Activated CD4-positive, alpha-beta T cell treated with anti-CD3 and anti-CD28 coated beads, Interleukin-2, Interleukin-4, amounts not matched to agents 100 ng/mL and 50 ng/mL, durations not matched to agents 16 hours and 8 hours (primary cell): Measurements from ENCODE around the gene ABTB2.

Experiments
- DNase-seq: peaks from one replicate; pipeline ENCODE4 v3.0.0-alpha.2; 2020; ENCODE audit warnings: low spot score

ABTB2 gene

DNA sequence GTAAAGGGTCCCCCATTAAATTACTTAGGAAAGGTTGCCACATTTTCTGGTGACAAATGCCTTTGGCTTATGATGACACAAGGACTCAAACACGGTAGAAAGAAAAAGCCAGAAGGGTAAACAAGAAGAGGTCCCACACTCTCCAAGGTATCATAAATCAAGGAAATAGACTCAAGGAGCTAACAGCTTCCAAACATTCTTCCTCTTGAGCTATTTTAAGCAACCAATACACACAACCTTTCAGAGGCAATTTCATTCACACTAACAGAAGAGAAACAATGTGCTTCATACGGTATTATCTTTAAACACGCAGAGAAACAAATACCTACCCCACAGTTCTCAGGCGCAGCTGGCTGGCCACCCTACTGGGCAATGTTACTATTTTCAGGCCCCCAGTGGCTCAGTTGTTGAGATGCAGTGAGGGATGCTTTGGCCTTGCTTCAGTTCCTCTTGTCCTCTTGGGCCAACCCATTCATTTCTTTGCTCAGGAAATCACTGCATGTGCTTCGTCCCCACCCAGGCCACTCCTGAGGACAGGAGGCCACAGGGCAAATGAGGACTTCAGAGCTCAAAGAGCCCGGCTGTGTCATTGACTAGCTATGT, 15.8 kb downstream of the ABTB2 start:
- no peak for DNase-seq

DNA sequence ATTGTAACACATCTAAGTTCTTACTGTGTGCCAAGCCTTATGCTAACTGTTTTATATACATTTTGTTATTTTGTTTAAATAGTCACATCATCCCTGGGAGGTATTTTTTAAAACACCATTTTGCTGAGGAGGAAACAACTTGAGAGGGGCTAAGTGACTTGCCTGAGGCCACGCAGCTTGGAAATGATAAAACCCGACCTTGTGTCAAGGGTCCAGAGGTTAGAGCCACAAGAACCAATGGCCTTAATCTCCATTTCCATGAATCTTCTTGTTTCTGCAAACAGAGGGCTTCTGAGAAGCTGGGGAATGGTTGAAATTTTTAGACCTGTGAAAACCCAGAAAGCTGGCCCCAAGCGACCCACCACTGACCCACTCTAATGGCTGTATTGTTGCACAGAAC, 16.7 kb downstream of the ABTB2 start:
- no peak for DNase-seq

GRCh38 chr11:34340653-34341052, 17.2 kb downstream of the ABTB2 start:
- DNase-seq: no peak

- DNase-seq: no peak
Observed at GRCh38 chr11:34339149-34340064, 18.4 kb downstream of the ABTB2 start.

- no peak for DNase-seq
Observed at GRCh38 chr11:34337016-34337415, 20.8 kb downstream of the ABTB2 start.

DNA sequence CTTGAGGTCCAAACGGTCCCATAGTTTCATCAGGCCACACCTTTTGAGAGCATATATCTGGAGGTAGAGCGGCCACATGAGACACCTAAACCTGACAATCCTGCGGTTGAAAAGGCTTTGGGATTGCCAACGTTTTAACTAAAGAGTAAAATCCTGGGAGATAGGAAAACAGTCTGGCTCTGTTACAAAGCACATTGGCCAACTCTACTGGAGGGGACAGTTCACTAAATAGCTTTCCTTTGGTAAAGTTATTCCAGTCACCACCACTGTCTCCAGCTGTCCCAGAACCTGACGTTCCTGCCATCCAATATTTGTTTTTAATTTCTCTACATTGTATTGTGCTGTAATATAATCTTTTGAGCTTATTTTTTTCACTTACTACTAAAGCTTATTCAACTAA, 22.0 kb downstream of the ABTB2 start:
- no peak for DNase-seq

DNA sequence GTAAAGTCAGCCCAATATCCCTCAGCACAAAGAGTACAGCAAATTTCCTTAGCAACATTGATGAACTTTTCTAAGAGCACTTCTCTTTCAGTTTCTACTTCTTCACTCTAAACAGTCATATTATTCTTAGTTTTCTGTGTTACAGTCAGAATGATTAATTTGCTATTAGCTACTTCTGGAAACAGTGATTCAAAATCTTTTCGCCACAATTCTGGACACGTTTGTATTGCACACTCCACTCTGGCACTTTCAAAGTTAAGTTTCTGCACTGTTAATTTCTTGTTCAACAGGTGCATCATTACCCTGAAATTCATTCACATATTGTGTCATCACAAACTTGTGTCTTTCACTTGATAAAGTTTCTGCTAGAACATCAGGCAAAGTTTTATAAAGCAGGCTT, 22.5 kb downstream of the ABTB2 start:
- no peak for DNase-seq

GRCh38 chr11:34333787-34334186, 24.0 kb downstream of the ABTB2 start:
- no peak for DNase-seq

DNA sequence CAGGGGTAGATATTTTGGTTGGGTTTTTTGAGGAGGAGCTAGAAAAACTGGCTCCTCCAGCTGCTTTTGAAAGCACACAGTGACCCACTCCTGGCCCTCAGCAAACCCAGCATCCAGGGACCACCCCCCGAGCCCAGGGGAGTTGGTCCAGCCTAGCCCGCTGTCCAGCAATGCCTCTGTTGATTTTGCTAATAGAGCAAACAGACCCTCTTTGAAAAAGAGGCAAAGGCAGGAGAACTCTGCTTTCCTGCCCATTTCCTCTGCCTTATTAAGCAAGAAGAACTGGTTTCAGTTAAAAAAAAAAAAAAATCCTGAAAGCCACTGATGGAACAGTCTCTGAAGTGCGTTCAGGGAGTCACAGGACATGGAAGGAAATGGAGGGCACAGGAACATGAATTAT, 25.3 kb downstream of the ABTB2 start:
- no peak for DNase-seq

- DNase-seq: no peak
Observed at GRCh38 chr11:34331736-34332135, 26.1 kb downstream of the ABTB2 start.

GRCh38 chr11:34331329-34331728, 26.5 kb downstream of the ABTB2 start:
- DNase-seq: no peak

DNA sequence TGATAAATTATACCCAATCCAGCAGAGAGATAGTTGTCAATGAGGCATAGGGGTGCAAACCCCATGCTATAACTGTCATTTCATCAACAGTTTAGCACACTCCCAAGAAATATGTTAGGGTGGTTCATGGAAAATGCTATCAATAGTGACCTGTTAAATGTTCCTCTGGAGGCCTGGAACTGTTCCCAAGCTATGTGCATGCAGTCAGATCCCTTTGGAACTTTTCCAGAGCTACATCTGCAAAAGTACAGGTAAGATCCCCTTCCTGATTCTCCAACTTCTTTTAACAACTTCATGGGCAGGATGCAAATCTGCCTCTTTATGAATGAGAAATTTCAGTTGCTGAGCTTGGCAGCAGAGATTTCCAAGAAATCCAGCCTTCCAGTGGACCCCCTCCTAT, 27.2 kb downstream of the ABTB2 start:
- DNase-seq: no peak

DNA sequence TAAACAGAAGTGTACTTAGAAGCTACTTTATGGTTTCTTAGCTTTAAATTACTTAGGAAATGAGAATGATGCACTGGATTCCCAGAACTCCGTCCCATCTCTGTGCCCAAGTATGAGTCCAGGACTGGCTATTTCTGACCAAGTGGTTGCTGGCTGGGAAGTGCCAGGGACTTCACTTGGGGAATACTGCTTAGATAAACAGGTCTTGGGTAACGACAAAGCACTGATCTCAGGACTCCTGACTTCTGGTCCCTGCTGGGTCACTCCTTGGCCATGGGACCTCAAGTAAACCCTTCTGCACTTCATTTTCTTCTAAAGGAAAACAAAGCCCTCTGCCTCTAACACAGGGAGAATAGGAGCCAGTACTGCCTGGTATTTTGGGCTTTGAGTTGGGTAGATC, 27.9 kb downstream of the ABTB2 start:
- no peak for DNase-seq

DNA sequence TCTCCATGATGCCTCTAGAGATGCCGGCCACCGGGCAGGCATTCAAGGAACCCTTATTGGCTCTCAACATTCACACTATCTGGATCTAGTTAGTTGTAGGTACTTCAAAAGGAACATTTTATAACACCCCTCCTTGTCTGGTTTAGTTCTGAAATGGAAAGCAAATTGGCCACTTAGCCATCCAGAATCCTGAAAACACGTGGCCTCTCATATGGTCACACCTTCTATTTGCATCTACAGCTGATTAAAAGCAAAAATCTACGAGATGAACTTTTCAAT, 29.2 kb downstream of the ABTB2 start:
- no peak for DNase-seq

GRCh38 chr11:34327804-34328631, 29.8 kb downstream of the ABTB2 start:
- no peak for DNase-seq

GRCh38 chr11:34324466-34324865, 33.3 kb downstream of the ABTB2 start:
- DNase-seq: no peak

DNA sequence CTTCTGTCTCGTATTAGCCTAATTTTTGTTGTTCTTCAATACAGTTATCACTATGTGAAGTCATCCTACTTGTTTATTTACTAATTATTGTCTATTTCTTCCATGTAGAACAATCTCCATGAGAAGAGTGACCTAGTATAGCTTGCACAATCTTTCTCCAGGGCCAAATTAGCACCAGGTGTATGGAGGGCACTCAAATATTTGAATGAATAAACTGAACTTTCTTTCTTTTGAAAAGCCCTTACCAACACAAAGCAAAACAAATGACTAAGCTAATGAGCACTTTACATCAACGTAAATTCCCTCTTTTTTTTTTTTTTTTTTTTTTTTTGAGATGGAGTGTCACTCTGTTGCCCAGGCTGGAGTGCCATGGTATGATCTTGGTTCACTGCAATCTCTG, 34.2 kb downstream of the ABTB2 start:
- DNase-seq: no peak

DNA sequence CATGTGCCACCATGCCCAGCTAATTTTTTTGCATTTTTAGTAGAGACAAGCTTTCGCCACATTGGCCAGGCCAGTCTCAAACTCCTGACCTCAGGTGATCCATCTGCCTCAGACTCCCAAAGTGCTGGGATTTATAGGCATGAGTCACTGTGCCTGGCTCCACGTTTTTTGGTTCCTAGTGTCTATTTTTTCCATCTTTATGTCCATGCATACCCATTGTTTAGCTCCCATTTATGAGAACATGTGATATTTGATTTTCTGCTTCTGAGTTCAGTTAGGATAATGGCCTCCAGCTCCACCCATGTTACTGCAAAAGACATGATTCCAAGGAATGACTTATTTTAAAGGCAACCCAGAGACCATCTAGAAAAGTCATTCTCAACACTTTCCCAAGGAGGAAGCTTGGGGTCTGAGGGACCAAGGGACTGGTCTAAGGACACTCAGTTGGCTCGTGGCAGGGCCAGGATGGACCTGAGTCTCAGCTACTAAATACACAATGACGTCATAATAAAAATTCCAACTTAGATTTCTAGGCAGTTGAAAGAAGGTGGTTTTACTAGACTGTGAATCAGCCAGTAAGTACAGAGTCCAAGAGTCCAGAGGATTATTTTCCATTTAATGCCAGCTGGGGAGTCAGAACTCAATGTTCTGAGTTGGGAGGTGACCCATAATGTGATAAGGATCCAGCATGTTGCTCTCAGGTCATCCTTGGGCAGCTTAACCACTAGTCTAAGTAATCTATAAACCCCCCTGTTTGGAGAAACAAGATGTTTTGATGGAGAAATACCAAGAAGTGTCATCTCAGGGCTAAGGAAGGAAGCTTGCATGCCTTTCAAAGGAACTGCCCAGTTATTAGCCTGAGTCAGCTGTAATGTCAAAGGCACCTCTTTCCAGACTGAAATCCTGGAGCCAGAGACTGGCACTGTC, 39.4 kb downstream of the ABTB2 start:
- DNase-seq: no peak

DNA sequence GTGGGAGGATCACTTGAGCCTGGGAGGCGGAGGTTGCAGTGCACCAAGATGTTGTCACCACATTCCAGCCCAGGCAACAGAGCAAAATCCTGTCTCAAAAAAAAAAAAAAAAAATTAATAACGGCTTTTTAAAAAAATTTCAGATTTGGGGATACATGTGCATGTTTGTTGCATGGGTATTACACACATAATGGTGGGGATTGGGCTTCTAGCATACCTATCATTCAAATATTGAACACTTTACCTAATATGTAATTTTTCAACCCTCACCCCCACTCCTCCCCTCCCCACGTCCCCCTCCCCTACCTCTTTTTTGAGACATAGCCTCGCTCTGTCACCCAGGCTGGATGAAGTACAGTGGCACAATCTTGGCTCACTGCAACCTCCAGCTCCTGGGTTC, 40.1 kb downstream of the ABTB2 start:
- DNase-seq: no peak

GRCh38 chr11:34317036-34317360, 40.8 kb downstream of the ABTB2 start:
- no peak for DNase-seq

GRCh38 chr11:34316347-34317035, 41.3 kb downstream of the ABTB2 start:
- DNase-seq: no peak

- DNase-seq: no peak
Observed at GRCh38 chr11:34315394-34315793, 42.4 kb downstream of the ABTB2 start.
